ENCODE data around the gene ADGRL3. TPM values are rescaled to one million over a fixed set of nuclear protein-coding genes. Genes with fewer than 3 reads are reported as not detected.
"Not testable (repeated sequence)": the region's sequence is repeated elsewhere in the genome, so short reads cannot be mapped to it uniquely, and the experiment has no call there.

Gene ADGRL3
- total RNA-seq, 1 donor from 2014 or later: 2.1 TPM

- Histone ChIP-seq H3K36me3 (ENCODE audit: control insufficient read depth, insufficient read depth, low read length) (no peaks in the 10 kb centered on the region), H3K4me3 (ENCODE audit: low read depth, low read length) (no peak overlapping the region), H3K27me3 (ENCODE audit: control insufficient read depth, insufficient read depth, low read length) (no peaks in the 10 kb centered on the region)
- TF ChIP-seq CTCF (IDR thresholded peaks at IDR 0.05; ENCODE audit: insufficient read depth, low read length, poor library complexity, severe bottlenecking): no peak
- DNase-seq (ENCODE audit: low read depth): no peak
Observed at GRCh38 chr4:61630548-61630947, 430.4 kb downstream of the ADGRL3 start.

- TF ChIP-seq CTCF (IDR thresholded peaks at IDR 0.05; ENCODE audit: insufficient read depth, low read length, poor library complexity, severe bottlenecking): no peak
- Histone ChIP-seq H3K4me3 (ENCODE audit: low read depth, low read length) (no peak overlapping the region), H3K27me3 (ENCODE audit: control insufficient read depth, insufficient read depth, low read length) (no peaks in the 10 kb centered on the region), H3K36me3 (ENCODE audit: control insufficient read depth, insufficient read depth, low read length) (no peaks in the 10 kb centered on the region)
- DNase-seq (ENCODE audit: low read depth): no peak
Observed at GRCh38 chr4:61638591-61638990, 438.5 kb downstream of the ADGRL3 start.

- not testable (repeated sequence) for H3K36me3 ChIP-seq (ENCODE audit: control insufficient read depth, insufficient read depth, low read length); H3K4me3 ChIP-seq (ENCODE audit: low read depth, low read length); DNase-seq (ENCODE audit: low read depth); H3K27me3 ChIP-seq (ENCODE audit: control insufficient read depth, insufficient read depth, low read length)
Observed at GRCh38 chr4:61646746-61647350, 446.7 kb downstream of the ADGRL3 start.

- TF ChIP-seq CTCF (IDR thresholded peaks at IDR 0.05; ENCODE audit: insufficient read depth, low read length, poor library complexity, severe bottlenecking): no peak
Observed at GRCh38 chr4:61648264-61648663, 448.1 kb downstream of the ADGRL3 start.

GRCh38 chr4:61657016-61657415 lies 456.9 kb downstream of the ADGRL3 start:
- no peak for DNase-seq (ENCODE audit: low read depth)
- TF ChIP-seq CTCF (IDR thresholded peaks at IDR 0.05; ENCODE audit: insufficient read depth, low read length, poor library complexity, severe bottlenecking): no peak
- no peak overlapping the region for H3K4me3 ChIP-seq (ENCODE audit: low read depth, low read length)
- no peaks in the 10 kb centered on the region for H3K27me3 ChIP-seq (ENCODE audit: control insufficient read depth, insufficient read depth, low read length)
- H3K36me3 ChIP-seq (ENCODE audit: control insufficient read depth, insufficient read depth, low read length): no peaks in the 10 kb centered on the region

More at GRCh38 chr4:61648264-61648663, 448.1 kb downstream of the ADGRL3 start:
- Histone ChIP-seq H3K4me3 (ENCODE audit: low read depth, low read length) (no peak overlapping the region), H3K36me3 (ENCODE audit: control insufficient read depth, insufficient read depth, low read length) (no peaks in the 10 kb centered on the region), H3K27me3 (ENCODE audit: control insufficient read depth, insufficient read depth, low read length) (no peaks in the 10 kb centered on the region)
- no peak for DNase-seq (ENCODE audit: low read depth)

- Histone ChIP-seq H3K27me3 (ENCODE audit: control insufficient read depth, insufficient read depth, low read length) (no peaks in the 10 kb centered on the region), H3K4me3 (ENCODE audit: low read depth, low read length) (no peak overlapping the region), H3K36me3 (ENCODE audit: control insufficient read depth, insufficient read depth, low read length) (no peaks in the 10 kb centered on the region)
- no peak for TF ChIP-seq CTCF (IDR thresholded peaks at IDR 0.05; ENCODE audit: insufficient read depth, low read length, poor library complexity, severe bottlenecking)
- no peak for DNase-seq (ENCODE audit: low read depth)
Observed at GRCh38 chr4:61661960-61662359, 461.8 kb downstream of the ADGRL3 start.
